DMS114 treated with DMSO at 0.1 percent for 48 hours (cell line): ENCODE data around the gene MICOS13.

ENCODE experiments used
- DNase-seq: peaks from one replicate; lab custom pipeline; 2025; ENCODE audit not compliant: unreplicated experiment; lab: John Stamatoyannopoulos, UW

Gene MICOS13

GRCh38 chr19:5687360-5688198, 7.3 kb upstream of the MICOS13 start:
- DNase-seq: no peak

- DNase-seq: peak; percentile 51
These were observed 6.5 kb upstream of the MICOS13 start for GRCh38 chr19:5686647-5687359.

GRCh38 chr19:5686326-5686646, 6.0 kb upstream of the MICOS13 start:
- DNase-seq: no peak

DNA sequence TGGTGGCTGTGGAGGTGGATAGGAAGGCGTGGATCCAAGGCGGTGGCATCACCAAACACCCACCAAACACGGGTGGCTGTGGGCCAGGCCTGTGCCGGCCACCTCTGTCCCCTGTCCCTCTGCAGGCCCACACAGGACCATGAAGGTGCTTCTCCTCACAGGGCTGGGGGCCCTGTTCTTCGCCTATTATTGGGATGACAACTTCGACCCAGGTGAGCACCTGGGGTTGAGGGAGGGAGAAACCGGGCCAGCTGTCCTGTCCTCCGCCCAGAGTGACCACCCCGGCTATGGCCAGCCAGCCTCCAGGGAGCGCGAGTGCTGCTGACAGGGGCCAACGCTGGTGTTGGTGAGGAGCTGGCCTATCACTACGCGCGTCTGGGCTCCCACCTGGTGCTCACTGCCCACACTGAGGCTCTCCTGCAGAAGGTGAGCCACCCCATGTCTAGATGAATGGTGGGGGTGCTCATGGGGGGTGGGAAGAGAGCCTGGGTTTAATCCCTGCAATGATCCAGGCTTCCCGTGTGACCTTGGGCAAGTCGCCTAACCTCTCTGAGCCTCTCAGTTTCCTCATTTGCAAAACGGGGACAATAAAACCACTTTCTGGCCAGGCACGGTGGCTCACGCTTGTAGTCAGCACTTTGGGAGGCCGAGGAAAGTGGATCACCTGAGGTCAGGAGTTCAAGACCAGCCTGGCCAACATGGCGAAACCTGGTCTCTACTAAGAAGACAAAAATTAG, 4.5 kb upstream of the MICOS13 start:
- DNase-seq: no peak

GRCh38 chr19:5683177-5683886, 3.0 kb upstream of the MICOS13 start:
- DNase-seq: no peak

DNA sequence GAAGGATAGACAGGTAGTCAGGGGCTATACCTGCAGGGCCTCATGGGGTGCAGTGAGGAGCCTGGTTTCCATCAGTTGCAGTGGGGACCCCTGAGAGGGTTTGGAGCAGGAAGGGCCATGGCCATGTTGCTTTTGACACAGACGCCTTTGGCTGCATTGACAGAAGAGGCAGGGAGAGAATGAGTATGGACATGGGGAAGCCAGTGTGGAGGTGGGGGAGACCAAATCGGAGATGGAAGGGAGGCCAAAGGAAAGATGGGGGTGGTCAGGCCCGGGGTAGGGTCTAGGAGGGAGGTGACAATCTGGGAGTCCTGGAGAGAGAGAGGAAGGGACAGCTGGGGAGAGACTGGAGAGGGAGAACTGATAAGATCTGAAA, 1.8 kb upstream of the MICOS13 start:
- no peak for DNase-seq

DNA sequence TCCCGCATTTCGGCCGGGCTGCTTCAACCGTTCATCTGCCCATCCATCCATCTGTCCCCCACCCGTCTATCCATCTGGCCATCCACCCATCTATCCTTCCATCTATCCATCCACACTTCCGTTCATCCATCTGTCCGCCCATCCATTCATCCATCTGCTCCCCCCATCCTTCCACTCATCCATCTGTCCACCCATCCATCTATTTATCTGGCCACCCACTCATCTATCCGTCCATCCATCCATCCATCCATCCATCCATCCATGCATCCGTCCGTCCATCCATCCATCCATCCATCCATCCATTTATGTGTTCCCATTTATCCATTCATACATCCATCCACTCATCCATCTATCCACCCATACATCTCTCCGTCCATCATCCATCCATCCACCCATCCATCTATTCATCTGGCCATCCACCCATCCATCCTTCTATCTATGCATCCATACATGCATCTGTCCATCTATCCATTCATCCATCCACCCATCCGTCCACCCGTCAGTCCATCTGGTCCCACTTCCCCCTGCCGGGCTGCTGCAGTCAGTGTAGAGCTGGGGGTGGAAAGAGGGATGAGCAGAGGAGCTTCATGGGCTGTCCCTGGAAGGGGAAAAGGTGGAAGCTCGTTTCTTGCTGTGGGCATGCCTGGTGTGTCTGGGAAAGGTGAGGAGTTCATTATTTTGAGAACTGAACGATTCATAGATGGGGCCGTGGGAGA, 1.2 kb upstream of the MICOS13 start:
- DNase-seq: no peak

- DNase-seq: no peak
These were observed 256 bp downstream of the MICOS13 start for GRCh38 chr19:5680084-5680436.

GRCh38 chr19:5679289-5680083, 830 bp downstream of the MICOS13 start:
- no peak for DNase-seq

GRCh38 chr19:5678071-5678718, 2.1 kb downstream of the MICOS13 start:
- DNase-seq: no peak

GRCh38 chr19:5677580-5677979, 2.7 kb downstream of the MICOS13 start:
- DNase-seq: no peak

DNA sequence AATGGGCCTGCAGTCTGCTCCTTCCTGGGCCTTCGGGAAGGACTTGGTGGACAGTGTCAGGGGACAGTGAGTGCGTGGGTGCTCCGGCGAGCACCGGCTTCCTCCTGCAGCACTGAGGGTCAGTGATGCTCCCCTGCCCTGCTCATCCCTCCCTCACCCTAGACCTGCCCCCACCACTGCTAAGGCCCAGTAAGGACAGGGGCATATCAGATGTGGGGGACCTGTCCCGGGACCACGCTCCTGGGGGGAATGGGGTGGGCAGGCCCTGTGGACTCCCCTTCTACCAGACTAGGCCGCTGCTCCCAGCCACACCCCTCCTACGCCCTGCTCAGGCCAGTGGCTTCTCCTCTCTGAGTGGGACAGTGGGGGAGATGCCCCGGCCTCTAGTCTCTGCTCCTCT, 3.2 kb downstream of the MICOS13 start:
- no peak for DNase-seq

DNA sequence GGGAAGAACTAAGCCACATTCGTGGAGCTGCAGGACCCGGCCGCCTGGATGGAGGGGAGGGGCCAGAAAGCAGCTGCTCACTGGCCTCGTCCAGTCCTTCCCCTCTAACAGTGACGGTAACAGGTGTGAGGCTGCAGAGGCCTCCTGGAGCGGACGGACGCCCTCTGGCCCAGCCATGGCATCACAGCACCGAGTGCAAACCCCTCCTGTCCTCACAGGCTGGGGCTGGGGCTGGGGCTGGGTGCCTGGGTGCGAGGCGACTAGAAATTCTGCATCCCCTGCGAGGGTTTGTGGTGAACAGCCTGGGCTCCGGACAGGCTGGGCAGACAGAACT, 3.6 kb downstream of the MICOS13 start:
- no peak for DNase-seq

DNA sequence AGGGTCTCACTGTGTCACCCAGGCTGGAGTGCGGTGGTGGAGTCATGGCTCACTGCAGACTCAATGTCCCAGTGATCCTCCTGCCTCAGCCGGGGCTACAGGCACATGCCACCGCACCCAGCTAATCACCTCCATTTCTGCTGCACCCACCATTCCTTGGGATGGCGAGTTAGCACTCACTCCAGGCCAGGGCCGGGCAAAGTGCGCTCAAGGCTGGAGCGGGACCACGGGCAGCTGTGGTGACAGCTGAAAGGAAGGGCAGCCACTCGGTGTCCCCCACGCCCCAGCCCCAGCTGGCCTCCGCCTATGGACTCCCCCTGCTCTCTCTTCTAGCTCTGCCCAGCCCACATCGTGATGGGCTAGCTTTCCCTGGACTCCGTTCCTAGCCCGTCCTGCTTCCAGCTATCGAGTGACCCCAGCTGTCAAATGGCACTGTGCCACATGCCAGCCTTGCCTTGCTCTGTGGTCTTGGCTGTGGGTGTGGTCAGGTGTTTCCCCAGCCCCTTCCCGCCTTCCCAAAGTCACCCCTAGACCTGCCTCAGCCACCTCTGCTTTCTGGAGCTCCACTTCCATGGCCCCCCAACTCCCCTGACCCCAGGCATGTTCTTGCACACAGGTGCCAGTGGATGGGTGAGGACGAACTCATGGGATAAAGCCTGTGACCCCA, 4.1 kb downstream of the MICOS13 start:
- no peak for DNase-seq

GRCh38 chr19:5674714-5675113, 5.6 kb downstream of the MICOS13 start:
- no peak for DNase-seq

DNA sequence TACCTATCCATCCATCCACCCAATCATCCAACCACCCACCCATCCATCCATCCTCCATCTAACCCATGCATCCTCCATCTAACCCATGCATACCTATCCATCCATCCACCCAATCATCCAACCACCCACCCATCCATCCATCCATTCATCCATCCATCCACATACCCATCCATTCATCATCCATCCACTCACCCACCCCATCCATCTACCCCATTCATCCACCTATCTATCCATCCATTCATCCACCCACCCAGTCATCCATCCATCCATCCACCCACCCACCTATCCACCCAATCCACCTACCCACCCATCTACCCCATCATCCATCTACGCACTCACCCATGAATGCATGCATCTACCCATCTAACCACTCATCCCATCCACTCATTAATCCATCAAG, 6.6 kb downstream of the MICOS13 start:
- no peak for DNase-seq

- no peak for DNase-seq
These were observed 7.4 kb downstream of the MICOS13 start for GRCh38 chr19:5672708-5673459.

DNA sequence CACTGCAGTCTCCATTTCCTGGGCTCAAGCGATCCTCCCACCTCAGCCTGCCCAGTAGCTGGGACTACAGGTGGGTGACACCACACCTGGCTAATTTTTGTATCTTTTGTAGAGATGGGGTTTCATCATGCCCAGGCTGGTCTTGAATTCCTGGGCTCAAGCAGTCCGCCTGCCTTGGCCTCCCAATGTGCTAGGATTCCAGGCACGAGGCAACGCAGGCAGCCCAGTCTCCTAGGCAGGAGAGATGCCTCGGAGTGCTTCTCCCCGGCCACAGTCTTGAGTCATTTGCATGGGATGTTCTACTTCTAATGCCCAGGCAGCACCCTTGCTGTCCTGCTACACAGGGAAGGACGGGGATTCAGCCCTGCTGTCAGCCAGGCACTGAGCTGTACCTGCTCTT, 8.7 kb downstream of the MICOS13 start:
- DNase-seq: no peak
